ENCODE results near the gene MAGEB10. TPM values are rescaled to one million over a fixed set of nuclear protein-coding genes. Genes with fewer than 3 reads are reported as not detected.

MAGEB10 gene, protein sequence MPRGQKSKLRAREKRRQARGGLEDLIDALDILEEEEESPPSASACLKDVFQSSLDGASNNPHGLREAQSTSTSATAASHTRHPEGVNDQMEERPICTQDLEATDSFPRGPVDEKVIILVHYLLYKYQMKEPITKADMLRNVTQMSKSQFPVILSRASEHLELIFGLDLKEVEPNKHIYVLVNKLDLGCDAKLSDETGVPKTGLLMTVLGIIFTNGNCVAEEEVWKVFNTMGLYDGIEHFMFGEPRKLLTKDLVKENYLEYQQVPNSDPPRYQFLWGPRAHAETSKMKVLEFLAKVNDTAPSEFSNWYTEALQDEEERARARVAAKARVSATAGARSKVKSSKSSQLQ
- not detected in 3 replicates for total RNA-seq
- long read RNA-seq: 0 reads

- H3K9me3 Mint-ChIP-seq (ENCODE audit: low read depth): peaks cover 26% of the 10 kb centered on the region
- no peak within 1 kb of the TSS for H3K27ac Mint-ChIP-seq (ENCODE audit: unreplicated experiment)
- H3K27me3 Mint-ChIP-seq (ENCODE audit: low read depth): no peaks in the 10 kb centered on the region
- H3K36me3 Mint-ChIP-seq (ENCODE audit: low read depth): no peaks in the 10 kb centered on the region
- no peak within 1 kb of the TSS for H3K4me3 Mint-ChIP-seq (ENCODE audit: unreplicated experiment)
- no peak for TF ChIP-seq CTCF (IDR thresholded peaks at IDR 0.05)
- no peak for DNase-seq (ENCODE audit: low spot score)
- no peaks in the 10 kb centered on the region for H3K4me1 Mint-ChIP-seq (ENCODE audit: low read depth)
These were observed at the start of gene MAGEB10 for GRCh38 chrX:27807690-27808089. Gene MAGEB10 (plus strand): TSS chrX:27807990. CDS start chrX:27821307, 13,317 bp downstream.

- no peak overlapping the region for H3K4me3 Mint-ChIP-seq (ENCODE audit: unreplicated experiment)
- no peaks in the 10 kb centered on the region for H3K27me3 Mint-ChIP-seq (ENCODE audit: low read depth)
- no peaks in the 10 kb centered on the region for H3K36me3 Mint-ChIP-seq (ENCODE audit: low read depth)
- no peak overlapping the region for H3K27ac Mint-ChIP-seq (ENCODE audit: unreplicated experiment)
- H3K9me3 Mint-ChIP-seq (ENCODE audit: low read depth): peaks cover 12% of the 10 kb centered on the region
- DNase-seq (ENCODE audit: low spot score): no peak
- no peaks in the 10 kb centered on the region for H3K4me1 Mint-ChIP-seq (ENCODE audit: low read depth)
- TF ChIP-seq CTCF (IDR thresholded peaks at IDR 0.05): no peak
These were observed 42.1 kb upstream of the MAGEB10 start for GRCh38 chrX:27765718-27766117.

DNA sequence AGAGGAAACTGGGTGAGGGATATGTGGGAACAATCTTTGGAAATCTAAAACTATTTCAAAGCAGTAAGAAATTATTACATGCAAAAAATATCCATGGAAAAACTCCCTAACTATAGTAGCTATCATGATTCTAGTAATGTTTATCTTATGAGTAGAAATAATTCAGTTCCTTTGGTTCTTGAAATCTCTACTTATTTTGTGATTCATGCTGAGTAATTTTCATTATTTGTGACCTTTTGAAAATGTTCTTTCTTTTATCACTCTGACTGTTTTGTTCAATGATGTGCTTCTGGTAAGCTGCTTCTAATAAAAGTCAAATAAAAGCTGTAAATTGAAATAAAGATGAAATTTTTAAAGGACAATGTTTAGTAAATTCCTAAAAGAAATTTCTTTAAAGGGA is 40.4 kb upstream of the MAGEB10 start:
- no peak for TF ChIP-seq CTCF (IDR thresholded peaks at IDR 0.05)
- H3K4me1 Mint-ChIP-seq (ENCODE audit: low read depth): no peaks in the 10 kb centered on the region
- H3K27me3 Mint-ChIP-seq (ENCODE audit: low read depth): no peaks in the 10 kb centered on the region
- H3K9me3 Mint-ChIP-seq (ENCODE audit: low read depth): peaks cover 6% of the 10 kb centered on the region
- H3K36me3 Mint-ChIP-seq (ENCODE audit: low read depth): no peaks in the 10 kb centered on the region
- no peak overlapping the region for H3K4me3 Mint-ChIP-seq (ENCODE audit: unreplicated experiment)
- DNase-seq (ENCODE audit: low spot score): no peak
- no peak overlapping the region for H3K27ac Mint-ChIP-seq (ENCODE audit: unreplicated experiment)

- Mint-ChIP-seq H3K4me1 (ENCODE audit: low read depth) (no peaks in the 10 kb centered on the region), H3K36me3 (ENCODE audit: low read depth) (no peaks in the 10 kb centered on the region), H3K9me3 (ENCODE audit: low read depth) (no peaks in the 10 kb centered on the region), H3K27ac (ENCODE audit: unreplicated experiment) (no peak overlapping the region), H3K4me3 (ENCODE audit: unreplicated experiment) (no peak overlapping the region), H3K27me3 (ENCODE audit: low read depth) (no peaks in the 10 kb centered on the region)
- no peak for DNase-seq (ENCODE audit: low spot score)
- no peak for TF ChIP-seq CTCF (IDR thresholded peaks at IDR 0.05)
These were observed 31.8 kb upstream of the MAGEB10 start for GRCh38 chrX:27775984-27776383.

- Mint-ChIP-seq H3K27me3 (ENCODE audit: low read depth) (peaks cover 3% of the 10 kb centered on the region), H3K4me3 (ENCODE audit: unreplicated experiment) (no peak overlapping the region), H3K4me1 (ENCODE audit: low read depth) (no peaks in the 10 kb centered on the region), H3K27ac (ENCODE audit: unreplicated experiment) (no peak overlapping the region), H3K36me3 (ENCODE audit: low read depth) (no peaks in the 10 kb centered on the region), H3K9me3 (ENCODE audit: low read depth) (peaks cover 2% of the 10 kb centered on the region)
- no peak for TF ChIP-seq CTCF (IDR thresholded peaks at IDR 0.05)
- DNase-seq (ENCODE audit: low spot score): no peak
These were observed 11.0 kb upstream of the MAGEB10 start for GRCh38 chrX:27796640-27797257.
